ENCODE measurements around the gene HPS4. TPM values are rescaled to one million over a fixed set of nuclear protein-coding genes. Genes with fewer than 3 reads are reported as not detected.

HPS4 gene
- total and polyA plus RNA-seq, 8 donors, result 10.3 to 46.1 (median 24.3) TPM

- intact Hi-C loops (cut with DNase I; ENCODE audit: low total_unique reads), result no loop called here
- WGBS, 5 donors, result 92 to 98% (median 96%) methylated on average over 2 of the region's 2 CpGs
These were observed 38.4 kb upstream of the HPS4 start for GRCh38 chr22:26522012-26522411.

GRCh38 chr22:26517429-26517828 is 33.8 kb upstream of the HPS4 start:
- 92 to 98% (median 95%) methylated on average over 5 of the region's 5 CpGs for WGBS, 5 donors

More at GRCh38 chr22:26522012-26522411, 38.4 kb upstream of the HPS4 start:
- H3K27me3 ChIP-seq, result no peaks in the 10 kb centered on the region
- DNase-seq, result no peak
- H3K4me3 ChIP-seq, result no peak overlapping the region
- H3K9me3 ChIP-seq, result no peaks in the 10 kb centered on the region
- H3K4me1 ChIP-seq, result no peaks in the 10 kb centered on the region
- H3K27ac ChIP-seq, result no peak overlapping the region
- H3K36me3 ChIP-seq, result peaks cover 3 to 27% (median 24%) of the 10 kb centered on the region in 4 donors
- TF ChIP-seq POLR2A (IDR thresholded peaks at IDR 0.05), result no peak
- no peak for TF ChIP-seq EP300 (IDR thresholded peaks at IDR 0.05)
- TF ChIP-seq CTCF (IDR thresholded peaks at IDR 0.05), result no peak
- TF ChIP-seq POLR2AphosphoS5 (IDR thresholded peaks at IDR 0.05), result no peak

GRCh38 chr22:26516503-26516902 is 32.9 kb upstream of the HPS4 start:
- DNase-seq, result no peak
- H3K27ac ChIP-seq, result no peak overlapping the region
- no peaks in the 10 kb centered on the region for H3K36me3 ChIP-seq
- H3K27me3 ChIP-seq, result no peaks in the 10 kb centered on the region
- H3K9me3 ChIP-seq, result no peaks in the 10 kb centered on the region
- TF ChIP-seq POLR2A (IDR thresholded peaks at IDR 0.05) (no peak), EP300 (IDR thresholded peaks at IDR 0.05) (no peak), CTCF (IDR thresholded peaks at IDR 0.05) (no peak), POLR2AphosphoS5 (IDR thresholded peaks at IDR 0.05) (no peak)
- H3K4me1 ChIP-seq, result peaks cover 9 to 21% (median 16%) of the 10 kb centered on the region in 4 donors
- intact Hi-C loops (cut with DNase I; ENCODE audit: low total_unique reads), result no loop called here
- no peak overlapping the region for H3K4me3 ChIP-seq
- WGBS, 5 donors, result 61 to 91% (median 84%) methylated on average over 1 of the region's 1 CpG

More at GRCh38 chr22:26517429-26517828, 33.8 kb upstream of the HPS4 start:
- Histone ChIP-seq H3K4me3 (no peak overlapping the region), H3K27me3 (no peaks in the 10 kb centered on the region), H3K4me1 (peaks cover 7 to 17% (median 12%) of the 10 kb centered on the region in 4 donors), H3K36me3 (no peaks in the 10 kb centered on the region), H3K9me3 (no peaks in the 10 kb centered on the region), H3K27ac (no peak overlapping the region)
- TF ChIP-seq POLR2A (IDR thresholded peaks at IDR 0.05) (no peak), POLR2AphosphoS5 (IDR thresholded peaks at IDR 0.05) (no peak)
- no peak for DNase-seq
- intact Hi-C loops (cut with DNase I; ENCODE audit: low total_unique reads), result no loop called here

GRCh38 chr22:26515931-26516330 is 32.3 kb upstream of the HPS4 start:
- Histone ChIP-seq H3K9me3 (no peaks in the 10 kb centered on the region), H3K36me3 (no peaks in the 10 kb centered on the region), H3K4me1 (peaks cover 12 to 26% (median 22%) of the 10 kb centered on the region in 4 donors), H3K27ac (no peak overlapping the region), H3K4me3 (no peak overlapping the region), H3K27me3 (no peaks in the 10 kb centered on the region)
- 80 to 88% (median 84%) methylated on average over 3 of the region's 3 CpGs for WGBS, 5 donors
- DNase-seq, result no peak
- intact Hi-C loops (cut with DNase I; ENCODE audit: low total_unique reads), result no loop called here
- TF ChIP-seq POLR2AphosphoS5 (IDR thresholded peaks at IDR 0.05) (no peak), EP300 (IDR thresholded peaks at IDR 0.05) (no peak), POLR2A (IDR thresholded peaks at IDR 0.05) (no peak)

- Histone ChIP-seq H3K9me3 (no peaks in the 10 kb centered on the region), H3K27ac (no peak overlapping the region), H3K4me1 (peaks cover 12 to 34% (median 27%) of the 10 kb centered on the region in 4 donors), H3K27me3 (no peaks in the 10 kb centered on the region), H3K36me3 (peaks cover under 1 to 10% (median 7%) of the 10 kb centered on the region in 4 donors), H3K4me3 (no peak overlapping the region)
- intact Hi-C loops (cut with DNase I; ENCODE audit: low total_unique reads), result no loop called here
- no peak for DNase-seq
- 93 to 95% (median 94%) methylated on average over 12 of the region's 12 CpGs for WGBS, 5 donors
- TF ChIP-seq CTCF (IDR thresholded peaks at IDR 0.05) (no peak), EP300 (IDR thresholded peaks at IDR 0.05) (no peak), POLR2AphosphoS5 (IDR thresholded peaks at IDR 0.05) (no peak), POLR2A (IDR thresholded peaks at IDR 0.05) (no peak)
These were observed 31.0 kb upstream of the HPS4 start for GRCh38 chr22:26514419-26515161.

All from stomach (tissue), 9 donors.